HG02938 (cell line): ENCODE measurements around the gene CPB1.

ENCODE experiments used
- ATAC-seq: cut with Tn5 transposase; IDR thresholded peaks from one replicate; pipeline ENCODE4 v1.9.1; 2021; ENCODE audit warnings: mild to moderate bottlenecking, moderate library complexity; ENCODE audit not compliant: unreplicated experiment

Gene CPB1

GRCh38 chr3:148879256-148879655 is 51.6 kb downstream of the CPB1 start:
- ATAC-seq, result no peak

GRCh38 chr3:148880681-148881080 is 53.1 kb downstream of the CPB1 start:
- ATAC-seq, result no peak

GRCh38 chr3:148881286-148881685 is 53.7 kb downstream of the CPB1 start:
- ATAC-seq, result no peak

GRCh38 chr3:148882288-148882687 is 54.7 kb downstream of the CPB1 start:
- ATAC-seq, result no peak

GRCh38 chr3:148883163-148883562 is 55.6 kb downstream of the CPB1 start:
- no peak for ATAC-seq

GRCh38 chr3:148884261-148884660 is 56.6 kb downstream of the CPB1 start:
- no peak for ATAC-seq

- no peak for ATAC-seq
These were observed 62.2 kb downstream of the CPB1 start for GRCh38 chr3:148889828-148890227.

GRCh38 chr3:148896062-148896461 is 68.5 kb downstream of the CPB1 start:
- no peak for ATAC-seq

- no peak for ATAC-seq
These were observed 74.6 kb downstream of the CPB1 start for GRCh38 chr3:148901987-148902791.

GRCh38 chr3:148903022-148903442 is 75.4 kb downstream of the CPB1 start:
- ATAC-seq, result no peak

- no peak for ATAC-seq
These were observed 76.3 kb downstream of the CPB1 start for GRCh38 chr3:148903941-148904340.

- no peak for ATAC-seq
These were observed 79.1 kb downstream of the CPB1 start for GRCh38 chr3:148906667-148907066.
